HT1080 (cell line): ENCODE data around the gene STK24. TPM values are rescaled to one million over a fixed set of nuclear protein-coding genes. Genes with fewer than 3 reads are reported as not detected.
A peak's percentile ranks its signal among the peaks of the same experiment; 100 is the strongest.

Experiments
- DNase-seq: peaks from one replicate; pipeline ENCODE4 v3.0.0-alpha.2; 2015; ENCODE audit warnings: low read depth
- total RNA-seq: library from RNA; depleted of rRNA; stranded (reverse); fragments of >200 nt; shearing (Covaris generic); gene quantifications from 2 replicates; pipeline ENCODE4 v1.2.3, GENCODE V29; 2014

STK24 gene
- total RNA-seq, 1 experiment from 2014 or later: 81.7 TPM

DNA sequence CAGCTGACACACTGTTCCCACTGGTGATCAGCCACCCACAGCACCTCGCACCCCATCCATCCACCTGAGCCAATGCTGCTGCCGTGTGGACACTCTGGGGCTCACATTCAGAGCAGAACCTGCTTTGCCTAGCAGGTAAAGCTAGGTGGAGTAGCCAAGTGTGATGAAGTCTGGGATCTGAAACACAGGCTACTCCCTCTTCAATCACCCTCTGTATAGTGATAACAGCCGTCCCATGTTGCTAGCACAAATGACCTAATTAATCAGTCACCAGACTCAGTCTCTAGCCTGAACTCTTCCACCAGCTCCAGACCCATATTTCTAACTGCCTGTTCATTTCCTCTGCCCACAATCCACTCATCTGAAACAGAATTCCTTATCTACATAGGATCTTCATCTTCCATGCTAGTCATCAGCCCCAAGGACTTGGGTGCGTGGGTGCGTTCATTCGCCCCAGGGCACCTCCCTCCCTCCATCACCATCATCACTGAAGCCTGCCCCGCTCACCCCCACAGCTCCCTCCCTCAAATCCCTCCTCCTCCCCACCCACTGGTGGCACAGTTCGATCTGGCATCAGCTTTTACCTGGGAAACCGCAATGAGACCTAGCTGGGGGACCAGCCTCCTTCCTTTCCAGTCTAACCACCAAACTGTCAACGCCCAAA lies 19.8 kb downstream of the STK24 start:
- DNase-seq: no peak

DNA sequence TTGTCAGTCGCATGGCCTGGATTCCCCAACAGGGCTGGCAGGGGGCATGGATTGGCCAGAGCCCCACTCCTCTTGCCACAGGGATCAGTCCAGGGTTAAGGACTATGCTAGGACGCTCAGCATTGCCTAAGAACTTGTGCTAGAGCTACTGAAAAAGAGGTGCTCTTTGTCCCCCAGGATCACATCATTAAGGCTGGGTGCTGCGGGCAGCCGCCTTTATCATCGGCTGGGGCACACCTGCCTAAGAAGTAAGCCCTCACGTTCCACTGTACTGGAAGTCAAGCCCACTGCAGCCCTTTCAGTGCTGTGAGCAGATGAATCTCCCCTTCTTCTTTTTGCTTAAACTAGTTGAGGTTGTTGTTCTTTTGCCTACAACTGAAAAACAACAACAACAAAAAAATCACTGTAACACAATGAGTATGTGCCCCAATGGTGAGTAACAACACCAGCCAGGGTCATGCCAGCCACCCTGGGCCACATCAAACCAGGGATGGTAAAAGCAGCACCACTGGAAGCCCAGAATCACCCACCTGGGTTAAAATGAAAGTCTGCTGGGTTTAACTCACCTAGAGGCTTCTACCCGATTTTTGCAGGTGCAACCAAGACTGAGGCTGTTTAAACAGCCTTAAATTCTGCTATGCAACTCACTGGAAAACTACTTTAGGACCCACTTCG lies 20.6 kb downstream of the STK24 start:
- no peak for DNase-seq

DNA sequence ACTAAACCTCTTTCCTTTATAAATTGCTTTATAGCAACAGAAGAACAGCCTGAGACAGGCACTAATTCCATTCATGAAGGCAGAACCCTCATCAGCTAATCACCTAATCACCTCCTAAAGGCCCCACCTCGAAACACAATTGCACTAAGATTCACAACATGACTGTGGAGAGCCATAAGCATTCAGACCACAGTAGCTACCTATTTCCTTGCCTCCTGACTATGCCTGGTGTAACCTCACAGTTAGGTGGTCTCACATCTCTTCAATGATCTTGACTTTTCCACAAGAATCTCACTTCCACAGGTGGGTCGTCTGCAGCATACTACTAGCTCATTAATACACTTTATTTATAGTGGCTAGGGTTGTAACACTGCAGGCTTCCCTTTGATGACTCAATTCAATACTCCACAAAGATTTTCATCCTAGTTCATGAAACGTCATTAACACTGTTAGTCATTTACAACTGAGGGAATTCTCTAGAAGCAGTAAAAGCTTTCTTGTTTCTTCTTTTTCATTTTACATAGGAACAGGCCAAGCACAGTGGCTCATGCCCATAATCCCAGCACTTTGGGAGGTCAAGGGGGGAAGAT lies 27.1 kb downstream of the STK24 start:
- DNase-seq: no peak

DNA sequence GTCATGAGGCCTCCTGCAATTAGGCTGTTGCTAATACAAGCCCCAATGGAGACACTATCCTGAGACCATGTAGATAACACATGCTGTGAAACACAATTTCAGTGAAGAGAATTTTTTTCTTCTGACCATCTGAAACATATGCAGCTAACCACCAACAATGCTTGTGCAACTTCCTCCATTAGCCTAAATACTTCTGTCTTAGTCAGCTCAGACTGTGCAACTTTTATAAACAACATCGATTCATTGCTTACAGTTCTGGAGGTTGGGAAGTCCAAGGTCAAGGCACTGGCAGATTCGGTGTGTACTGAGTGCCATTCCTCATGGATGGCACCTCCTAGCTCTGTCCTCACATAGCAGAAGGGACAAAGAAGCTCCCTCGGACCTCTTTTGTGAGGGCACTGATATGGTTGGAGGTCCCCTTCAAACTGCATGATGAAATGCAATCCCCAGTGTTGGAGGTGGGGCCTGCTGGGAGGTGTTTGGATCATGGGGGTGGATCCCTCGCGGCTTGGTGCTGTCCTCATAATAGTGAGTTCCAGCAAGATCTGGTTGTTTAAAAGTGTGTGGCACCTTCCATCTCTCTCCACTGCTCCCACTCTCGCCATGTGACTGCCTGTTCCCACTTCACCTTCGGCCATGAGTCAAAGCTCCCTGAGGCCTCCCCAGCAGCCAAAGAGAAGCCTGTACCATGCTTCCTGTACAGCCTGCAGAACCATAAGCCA lies 27.7 kb downstream of the STK24 start:
- peak; percentile 71 for DNase-seq

DNA sequence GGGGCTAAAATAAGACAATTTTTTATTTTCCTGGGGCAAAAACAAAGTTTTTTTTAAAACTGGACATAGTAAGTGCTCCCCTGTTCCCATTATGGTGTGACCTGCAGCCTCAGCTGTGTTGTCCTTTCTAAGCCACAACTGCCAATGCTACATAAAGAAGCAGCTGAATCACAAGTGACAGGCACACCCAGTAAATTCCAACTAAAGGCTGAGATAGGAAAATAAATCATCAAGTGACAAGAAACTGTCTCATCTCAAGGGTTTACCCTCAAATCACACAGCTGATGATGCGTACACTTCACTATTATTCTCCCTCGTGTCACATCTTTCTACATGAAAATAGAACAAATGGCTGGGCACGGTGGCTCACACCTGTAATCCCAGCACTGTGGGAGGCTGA lies 28.7 kb downstream of the STK24 start:
- DNase-seq: no peak

DNA sequence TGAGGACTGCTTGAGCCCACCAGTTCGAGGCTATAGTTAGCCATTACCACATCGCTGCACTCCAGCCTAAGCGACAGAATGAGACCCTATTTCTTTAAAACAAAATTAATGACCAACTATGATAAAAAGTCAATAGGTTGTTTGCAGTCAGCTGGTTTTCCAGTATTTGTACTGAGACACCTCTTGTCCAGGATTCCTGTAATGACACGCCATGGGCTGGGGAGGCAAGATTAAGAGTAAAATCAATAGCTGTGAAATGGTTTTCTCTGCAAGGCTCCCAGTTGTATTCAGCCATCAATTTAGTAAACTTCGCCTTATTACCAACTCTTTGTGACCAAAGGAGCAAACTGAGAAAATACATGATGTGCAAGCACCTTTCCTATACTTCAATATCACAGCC lies 29.5 kb downstream of the STK24 start:
- DNase-seq: no peak

DNA sequence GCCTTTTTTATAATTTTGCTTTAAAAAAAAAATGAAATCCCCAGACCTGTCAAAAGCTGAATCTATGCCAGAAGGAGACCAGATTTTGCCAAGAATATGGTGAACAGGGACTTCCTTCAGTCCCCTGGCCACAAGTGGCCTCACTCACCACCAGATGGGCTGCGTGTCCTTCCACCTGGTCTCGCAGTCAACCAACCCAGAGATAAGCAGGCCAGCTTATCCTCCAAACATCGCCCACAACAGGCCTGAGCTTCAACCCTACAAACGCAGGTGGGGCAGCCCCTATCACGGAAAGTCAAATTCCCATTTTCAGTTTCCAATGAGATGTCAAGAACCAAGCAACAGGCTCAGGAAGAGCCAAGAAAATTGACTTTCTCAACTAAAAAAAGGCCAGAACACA lies 30.5 kb downstream of the STK24 start:
- DNase-seq: no peak

DNA sequence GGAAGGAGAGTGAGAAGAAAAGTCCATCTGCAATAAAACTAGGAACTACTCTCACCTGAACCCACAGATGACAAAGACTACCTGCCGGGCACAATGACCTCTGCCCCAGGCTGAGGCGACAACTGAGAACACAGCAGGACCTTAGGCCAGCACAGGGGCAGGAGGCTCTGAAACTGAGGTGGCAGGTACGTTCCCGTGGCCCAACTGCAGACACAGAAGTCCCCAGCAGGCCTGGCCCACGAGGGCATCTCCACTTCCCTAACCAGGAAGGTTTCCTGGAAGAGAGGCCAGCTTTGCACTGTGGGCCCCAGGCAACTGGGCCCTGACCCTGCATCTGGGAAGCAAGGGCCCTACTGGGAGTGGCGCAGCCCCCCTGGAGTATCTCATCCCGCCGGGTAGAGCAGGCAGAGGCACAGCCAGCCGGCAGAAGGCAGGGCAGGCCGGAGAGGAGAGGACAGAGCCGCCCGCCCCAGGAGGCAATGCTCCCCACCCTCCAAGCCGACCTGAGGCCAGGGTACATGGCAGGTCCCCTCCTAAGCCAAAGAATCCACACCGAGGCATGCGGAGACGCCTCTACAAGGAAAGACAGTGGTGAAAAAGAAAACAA lies 32.7 kb downstream of the STK24 start:
- no peak for DNase-seq

DNA sequence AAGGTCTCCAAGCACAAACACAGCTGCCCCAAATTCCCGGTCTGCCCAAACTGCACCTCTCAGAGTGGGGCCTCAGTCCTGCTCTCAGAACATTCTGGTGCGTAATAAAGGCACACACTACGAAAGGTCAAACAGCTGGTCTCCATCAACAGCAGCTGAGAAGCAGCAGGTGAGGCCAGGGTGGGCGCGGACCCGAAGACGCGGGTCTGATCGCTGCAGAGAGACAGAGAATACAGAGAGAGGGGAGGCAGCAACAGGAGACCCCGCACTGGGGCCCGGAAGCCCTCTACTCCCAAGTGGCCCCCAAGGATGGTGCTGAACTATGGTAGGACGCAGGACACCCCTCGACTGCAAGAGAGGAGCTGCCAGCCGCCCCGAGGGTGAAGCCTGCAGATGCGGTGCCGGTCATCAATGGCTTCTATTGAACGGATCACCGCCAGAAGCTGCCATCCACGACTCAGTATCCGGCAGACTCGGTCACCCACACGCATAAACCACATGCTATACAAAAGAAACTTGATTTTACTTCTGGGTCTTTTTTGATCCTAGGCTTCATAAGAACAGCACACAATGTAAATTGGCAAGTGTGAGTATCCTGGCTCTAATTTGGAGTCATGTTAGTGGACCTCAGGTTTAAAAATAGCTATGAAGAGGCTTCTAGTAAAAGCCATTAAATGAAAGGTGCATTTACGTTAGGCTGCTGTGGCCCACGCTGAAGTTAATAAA lies 33.4 kb downstream of the STK24 start:
- DNase-seq: no peak

DNA sequence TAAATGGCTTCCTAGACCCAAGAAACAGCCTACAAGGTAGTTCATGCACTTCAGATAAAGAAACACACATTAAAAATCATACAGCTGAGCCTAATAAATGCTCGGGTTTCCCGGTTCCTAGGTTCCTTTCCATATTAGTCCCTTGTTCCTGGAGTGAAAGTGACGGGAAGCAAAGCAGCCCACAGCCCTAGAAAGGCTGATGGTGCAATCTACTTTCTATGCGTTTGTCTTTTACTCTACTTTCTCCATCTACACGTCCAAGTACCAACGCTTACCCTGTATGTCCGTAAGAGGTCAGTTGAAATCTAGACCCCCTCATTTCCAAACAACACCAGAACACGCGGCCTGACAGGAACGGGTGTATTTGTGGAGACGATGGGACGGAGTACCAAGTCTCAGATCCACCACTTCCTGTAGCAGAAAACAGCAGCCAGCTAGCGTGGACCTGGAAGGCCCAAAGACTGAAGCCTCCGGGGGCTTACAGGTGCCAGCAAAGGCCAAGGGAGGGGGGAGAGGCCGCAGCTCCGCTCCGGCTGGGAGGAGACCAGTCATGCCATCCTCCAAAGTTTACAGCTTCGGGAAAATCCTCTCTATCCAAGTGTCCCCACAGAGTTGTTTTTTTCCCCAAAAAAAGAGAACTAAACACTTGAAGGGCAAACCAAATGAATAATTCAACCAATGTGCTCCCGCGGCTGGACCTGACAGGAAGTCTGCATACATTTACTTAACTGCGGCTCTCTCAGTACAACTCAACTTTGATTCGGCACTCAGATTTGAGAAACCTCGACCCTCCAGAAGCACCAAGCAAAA lies 34.1 kb downstream of the STK24 start:
- no peak for DNase-seq

DNA sequence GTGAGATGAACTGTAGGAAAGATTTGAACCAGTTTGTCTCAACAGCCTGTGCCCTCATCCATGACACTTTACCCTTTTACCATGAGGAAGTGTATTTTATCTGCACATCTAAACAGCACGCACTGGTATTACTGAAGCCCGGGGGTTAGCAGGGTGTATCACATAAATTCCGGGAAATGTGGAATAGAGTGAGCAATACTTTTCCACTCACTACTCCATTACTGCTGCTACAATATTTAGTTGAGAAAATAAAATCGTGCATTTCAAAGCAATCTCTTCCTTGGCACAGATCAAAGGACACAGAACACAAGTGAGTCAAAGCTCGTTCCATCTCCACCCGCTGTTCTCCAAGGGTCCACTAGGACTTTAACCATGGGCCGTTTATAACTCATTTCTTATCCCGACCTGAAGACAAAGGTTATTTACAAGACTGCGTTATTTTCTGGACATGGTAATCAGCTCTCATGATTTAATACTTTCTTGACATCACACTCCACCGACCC lies 35.2 kb downstream of the STK24 start:
- DNase-seq: no peak

DNA sequence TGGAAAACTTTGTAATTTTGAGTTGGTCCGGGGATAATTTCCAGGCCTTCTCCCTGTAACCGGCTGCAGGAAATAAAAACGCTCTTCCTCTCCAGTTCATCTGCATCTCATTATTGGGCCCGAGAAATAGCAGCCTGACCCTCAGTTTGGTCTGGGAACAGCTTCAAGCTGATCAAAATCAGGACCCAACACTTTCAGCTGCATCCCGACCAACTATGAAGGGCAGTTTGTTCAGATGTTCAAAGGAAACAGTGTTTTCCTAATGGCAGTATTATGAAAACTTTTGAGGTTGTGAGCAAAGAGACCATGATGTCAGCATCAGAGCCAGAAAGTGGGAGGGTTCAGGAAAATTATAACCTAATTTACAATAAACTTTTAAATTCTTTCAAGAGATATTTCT lies 35.7 kb downstream of the STK24 start:
- no peak for DNase-seq

DNA sequence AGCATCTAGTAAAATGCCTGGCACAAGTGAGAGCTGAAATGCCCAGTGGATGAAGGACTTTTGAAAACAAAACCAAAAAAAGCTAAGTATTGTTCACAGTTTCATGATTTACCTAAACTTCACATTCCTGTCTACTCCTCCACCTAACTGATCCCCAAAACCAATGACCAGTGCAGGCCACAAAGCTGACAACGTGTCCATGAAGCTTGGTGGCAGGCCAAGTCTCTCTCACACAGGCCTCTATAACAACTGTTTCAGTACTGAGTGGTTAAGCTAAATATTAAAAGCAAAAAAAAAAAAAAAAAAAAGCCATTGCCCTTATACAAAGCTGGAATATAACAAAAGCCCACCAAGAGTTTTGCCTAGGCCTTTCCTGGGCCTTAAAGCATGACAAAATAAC lies 36.4 kb downstream of the STK24 start:
- DNase-seq: no peak

DNA sequence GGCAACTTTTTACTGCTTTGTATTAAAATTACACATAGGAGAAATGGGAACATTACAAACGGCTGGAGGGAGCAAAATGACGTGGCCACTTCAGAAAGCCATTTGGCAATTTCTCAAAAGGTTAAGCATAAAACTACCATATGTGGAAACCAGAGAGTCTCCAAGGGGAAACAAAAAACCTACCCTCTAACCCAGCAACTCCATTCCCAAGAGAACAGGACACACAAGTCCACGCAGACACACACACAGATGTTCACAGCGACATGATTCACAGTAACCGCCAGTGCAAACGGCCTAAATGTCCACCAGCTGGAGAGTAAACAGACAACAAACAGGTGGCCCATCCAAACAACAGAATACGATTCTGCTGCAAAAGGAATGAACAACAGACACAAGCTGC lies 37.2 kb downstream of the STK24 start:
- no peak for DNase-seq

DNA sequence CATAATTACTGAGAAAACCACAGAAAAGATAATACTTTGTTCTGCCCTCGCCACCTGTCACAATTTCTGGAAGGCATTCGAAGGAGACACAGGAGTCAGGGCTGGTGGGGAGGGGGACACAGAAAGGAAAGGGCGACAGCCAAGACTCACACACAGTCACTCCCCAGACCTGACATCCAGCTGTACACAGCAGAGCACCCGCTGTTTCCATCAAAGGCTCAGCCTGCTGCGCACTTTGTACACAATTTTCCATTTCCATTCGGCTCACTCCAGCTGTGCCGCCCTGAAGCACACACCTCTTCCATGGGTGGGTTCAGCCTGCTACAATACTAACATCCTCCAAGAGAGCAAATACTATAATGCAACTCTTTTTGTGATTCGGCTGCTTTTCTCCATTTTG lies 38.0 kb downstream of the STK24 start:
- DNase-seq: no peak

DNA sequence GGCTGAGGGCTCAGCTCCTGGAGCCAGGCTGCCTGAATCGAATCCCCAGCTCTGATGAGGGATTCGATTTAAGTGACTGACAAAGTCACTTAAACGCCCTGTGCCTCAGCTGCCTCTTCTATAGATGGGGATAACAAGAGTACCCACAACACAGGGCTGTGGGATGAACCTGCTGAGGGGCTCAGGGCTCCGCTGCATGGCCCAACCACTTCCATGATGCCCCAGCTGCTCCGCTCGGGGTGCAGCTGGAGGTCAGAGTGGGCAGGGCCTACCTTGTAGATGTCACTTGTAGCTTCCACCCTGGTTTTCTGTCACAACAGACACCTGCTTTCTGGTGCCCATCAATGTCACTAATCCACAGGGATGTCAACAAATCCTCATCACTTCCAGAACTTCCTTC lies 39.2 kb downstream of the STK24 start:
- DNase-seq: no peak

DNA sequence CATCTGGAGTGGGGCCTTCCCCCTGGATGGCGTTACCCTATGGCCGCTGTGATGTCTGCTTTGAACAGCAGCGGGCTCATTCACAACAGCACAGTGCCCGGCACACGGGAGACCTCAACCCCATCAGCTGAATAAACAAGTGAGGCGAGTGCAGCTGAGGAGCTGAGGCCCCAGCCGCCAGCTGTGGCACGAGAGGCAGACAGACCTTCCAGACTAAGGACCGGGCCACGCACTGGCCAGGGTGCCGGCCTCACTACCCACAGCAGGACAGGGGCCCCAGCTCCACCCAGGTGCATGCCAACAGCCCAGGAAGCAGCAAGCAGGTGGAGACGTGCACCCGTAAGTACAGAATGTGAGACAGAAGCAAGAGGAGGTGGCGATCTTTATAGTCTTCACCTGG lies 39.6 kb downstream of the STK24 start:
- no peak for DNase-seq

DNA sequence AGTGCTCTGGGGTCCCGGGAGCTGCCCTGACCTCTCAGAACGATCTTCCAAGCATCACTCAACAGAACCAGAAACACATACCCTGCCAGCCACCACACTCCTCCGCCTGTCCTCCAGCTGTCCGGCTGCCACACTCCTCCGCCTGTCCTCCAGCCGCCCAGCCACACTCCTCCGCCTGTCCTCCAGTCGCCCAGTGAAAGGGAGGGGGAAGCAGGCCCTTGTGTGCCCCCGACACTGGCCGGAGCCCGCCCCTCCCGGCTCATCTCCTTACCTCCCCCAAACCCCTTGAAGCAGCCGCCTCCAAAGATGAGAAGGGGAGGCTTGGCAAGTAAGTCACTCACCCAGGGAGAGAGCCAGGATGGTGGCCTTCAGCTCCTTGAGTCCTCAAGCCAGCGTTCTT lies 40.2 kb downstream of the STK24 start:
- no peak for DNase-seq

DNA sequence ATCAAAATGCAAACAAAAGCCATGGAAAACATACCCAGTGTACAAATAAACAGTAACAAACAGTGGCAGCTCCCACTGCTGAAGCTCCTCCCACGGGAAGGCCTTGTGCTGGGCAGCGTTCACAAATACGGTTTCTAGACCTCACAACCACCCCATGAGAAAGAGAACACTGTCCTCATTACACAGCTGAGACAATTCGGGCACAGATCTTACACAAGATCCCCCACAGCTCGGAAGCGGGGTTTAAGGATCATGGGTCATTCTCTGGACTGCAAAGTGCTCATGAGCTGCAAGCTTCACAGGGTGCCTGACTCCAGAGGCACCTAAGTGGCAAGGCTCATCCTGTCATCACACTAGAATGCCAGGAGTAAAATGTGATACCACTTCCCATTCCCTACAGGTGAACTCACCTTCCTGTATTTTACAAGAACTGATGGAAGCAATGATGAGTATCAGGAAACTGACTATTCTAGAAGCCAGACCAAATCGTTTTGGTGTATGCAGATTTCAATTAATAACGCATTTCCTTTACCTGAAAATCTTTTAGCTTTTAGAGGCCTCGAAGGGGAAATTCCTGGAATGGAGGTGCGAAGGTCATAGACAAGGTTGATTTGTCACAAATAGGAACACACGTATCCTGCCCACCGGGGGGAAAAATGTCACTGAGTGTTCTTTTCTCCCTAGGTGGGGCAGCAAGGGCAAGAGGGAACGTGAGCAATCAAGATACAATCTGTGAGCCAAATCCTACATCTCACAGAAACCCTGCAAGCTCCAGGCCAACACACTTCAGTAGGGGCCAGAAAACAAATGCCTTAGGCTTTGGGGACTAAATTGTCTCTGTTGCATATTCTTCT lies 41.2 kb downstream of the STK24 start:
- DNase-seq: no peak
